Testis (tissue), 2 donors: Measurements from ENCODE around the gene SEC24D.

Experiments
- CTCF ChIP-seq, 3 experiments: fragments of 450-650 bp in 2 of 3; fragments of 200-600 bp in 1 of 3; sonication (generic) in 1 of 3; IDR thresholded peaks; one replicate each; pipeline ENCODE4 v1.5.1; 2016 to 2019; ENCODE audit warnings: antibody characterized with exemption in 3 of 3, mild to moderate bottlenecking in 2 of 3, moderate library complexity in 1 of 3
- POLR2A ChIP-seq: fragments of 450-650 bp; IDR thresholded peaks from one replicate; pipeline ENCODE4 v1.6.1; 2017; ENCODE audit warnings: antibody characterized with exemption, mild to moderate bottlenecking, moderate library complexity

- TF ChIP-seq CTCF (IDR thresholded peaks at IDR 0.05) (no peak), POLR2A (no peak)
These were observed 21.9 kb downstream of the SEC24D start for GRCh38 chr4:118814058-118814457.
